ENCODE data around the gene CTXN2. TPM values are rescaled to one million over a fixed set of nuclear protein-coding genes. Genes with fewer than 3 reads are reported as not detected.

Gene CTXN2
- total RNA-seq, 4 donors from 2014 or later: not detected

- no peak for TF ChIP-seq CTCF (IDR thresholded peaks at IDR 0.05; ENCODE audit: low read depth)
These were observed 22.8 kb upstream of the CTXN2 start for GRCh38 chr15:48168616-48169015.

- no peak for TF ChIP-seq CTCF (IDR thresholded peaks at IDR 0.05; ENCODE audit: low read depth)
These were observed 20.5 kb upstream of the CTXN2 start for GRCh38 chr15:48170981-48171380.

GRCh38 chr15:48175126-48175525 lies 16.3 kb upstream of the CTXN2 start:
- TF ChIP-seq CTCF (IDR thresholded peaks at IDR 0.05; ENCODE audit: low read depth): no peak

- no peak for TF ChIP-seq CTCF (IDR thresholded peaks at IDR 0.05; ENCODE audit: low read depth)
These were observed 15.4 kb upstream of the CTXN2 start for GRCh38 chr15:48176112-48176511.

- TF ChIP-seq CTCF (IDR thresholded peaks at IDR 0.05; ENCODE audit: low read depth): no peak
These were observed 14.5 kb upstream of the CTXN2 start for GRCh38 chr15:48176957-48177356.

- TF ChIP-seq CTCF (IDR thresholded peaks at IDR 0.05; ENCODE audit: low read depth): no peak
These were observed 14.1 kb upstream of the CTXN2 start for GRCh38 chr15:48177383-48177765.

GRCh38 chr15:48177766-48178647 lies 13.5 kb upstream of the CTXN2 start, which contains the start of gene MYEF2:
MYEF2 (minus strand) TSS chr15:48178295; CDS start chr15:48178237, 58 bp downstream.
- no peak for TF ChIP-seq CTCF (IDR thresholded peaks at IDR 0.05; ENCODE audit: low read depth)
